ENCODE data around the gene FAM25A.
"Not testable (repeated sequence)": the region's sequence is repeated elsewhere in the genome, so short reads cannot be mapped to it uniquely, and the experiment has no call there.

The FAM25A gene

DNA sequence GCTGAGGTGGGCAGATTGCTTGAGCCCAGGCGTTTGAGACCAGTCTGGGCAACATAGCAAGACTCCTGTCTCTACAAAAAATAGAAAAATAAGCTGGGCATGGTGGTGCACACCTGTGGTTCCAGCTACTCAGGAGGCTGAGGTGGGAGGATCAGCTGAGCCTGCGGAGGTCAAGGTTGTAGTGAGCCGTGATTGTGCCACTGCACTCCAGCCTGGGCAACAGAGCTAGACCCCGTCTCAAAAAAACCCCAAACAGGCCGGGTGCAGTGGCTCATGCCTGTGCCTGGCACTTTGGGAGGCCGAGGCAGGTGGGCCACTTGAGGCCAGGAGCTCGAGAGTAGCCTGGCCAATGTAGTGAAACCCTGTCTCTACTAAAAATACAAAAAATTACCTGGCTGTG, 23.5 kb downstream of the FAM25A start:
- H3K36me3 ChIP-seq (ENCODE audit: insufficient read depth, low read length); H3K27me3 ChIP-seq (ENCODE audit: control insufficient read depth in 1 of 2, insufficient read depth in 2 of 2, low read length in 2 of 2): not testable (repeated sequence)

GRCh38 chr10:87045434-87045938, 25.4 kb downstream of the FAM25A start:
- Histone ChIP-seq H3K27me3 (ENCODE audit: control insufficient read depth in 1 of 2, insufficient read depth in 2 of 2, low read length in 2 of 2) (no peaks in the 10 kb centered on the region), H3K9me3 (ENCODE audit: low read length) (no peaks in the 10 kb centered on the region), H3K27ac (ENCODE audit: low read depth, low read length) (no peak overlapping the region), H3K4me1 (ENCODE audit: insufficient read depth, low read length) (no peaks in the 10 kb centered on the region), H3K36me3 (ENCODE audit: insufficient read depth, low read length) (peaks cover 4% of the 10 kb centered on the region), H3K9ac (ENCODE audit: low read length) (no peak overlapping the region), H3K4me3 (ENCODE audit: low read depth in 1 of 2, low read length in 2 of 2) (no peak overlapping the region)

More for the DNA sequence above, 23.5 kb downstream of the FAM25A start:
- not testable (repeated sequence) for H3K4me1 ChIP-seq (ENCODE audit: insufficient read depth, low read length); H3K27ac ChIP-seq (ENCODE audit: low read depth, low read length); H3K9me3 ChIP-seq (ENCODE audit: low read length); H3K4me3 ChIP-seq (ENCODE audit: low read depth in 1 of 2, low read length in 2 of 2); H3K9ac ChIP-seq (ENCODE audit: low read length)

GRCh38 chr10:87053111-87053510, 33.0 kb downstream of the FAM25A start:
- Histone ChIP-seq H3K9ac (ENCODE audit: low read length) (no peak overlapping the region), H3K27ac (ENCODE audit: low read depth, low read length) (no peak overlapping the region)

DNA sequence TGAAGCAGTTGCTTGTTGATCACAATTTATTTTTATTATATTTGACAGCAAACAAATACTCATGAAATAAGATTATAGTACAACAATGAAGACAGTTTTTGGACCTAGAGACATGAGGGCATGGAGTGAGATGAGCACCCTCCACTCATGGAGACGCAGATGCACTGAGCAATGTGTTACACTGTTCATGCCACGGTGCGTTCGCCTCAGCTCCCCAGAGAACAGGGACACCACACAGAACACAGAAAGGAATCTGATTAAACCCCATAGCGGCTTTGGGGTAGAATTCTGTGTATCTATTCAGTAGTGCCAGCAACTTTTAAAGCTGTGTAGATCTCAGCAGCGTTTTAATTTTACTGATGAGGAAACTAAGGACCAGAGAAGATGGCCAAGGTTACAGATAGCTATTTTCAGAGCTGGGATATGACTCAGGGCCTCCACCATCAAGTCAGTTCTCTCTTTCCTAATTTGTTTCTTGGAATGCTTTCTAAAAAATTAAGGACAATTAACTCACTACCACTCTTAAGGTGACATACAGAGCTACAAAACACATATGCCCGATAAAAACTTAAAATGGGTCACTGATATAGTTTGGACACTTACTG, 33.6 kb downstream of the FAM25A start:
- H3K9ac ChIP-seq (ENCODE audit: low read length), result no peak overlapping the region
- no peaks in the 10 kb centered on the region for H3K27me3 ChIP-seq (ENCODE audit: control insufficient read depth in 1 of 2, insufficient read depth in 2 of 2, low read length in 2 of 2)
- peaks cover 51% of the 10 kb centered on the region for H3K36me3 ChIP-seq (ENCODE audit: insufficient read depth, low read length)
- peaks cover 14% of the 10 kb centered on the region for H3K4me1 ChIP-seq (ENCODE audit: insufficient read depth, low read length)
- H3K27ac ChIP-seq (ENCODE audit: low read depth, low read length), result no peak overlapping the region
- no peak overlapping the region for H3K4me3 ChIP-seq (ENCODE audit: low read depth in 1 of 2, low read length in 2 of 2)
- H3K9me3 ChIP-seq (ENCODE audit: low read length), result no peaks in the 10 kb centered on the region

More at GRCh38 chr10:87053111-87053510, 33.0 kb downstream of the FAM25A start:
- no peak overlapping the region for H3K4me3 ChIP-seq (ENCODE audit: low read depth in 1 of 2, low read length in 2 of 2)
- no peaks in the 10 kb centered on the region for H3K27me3 ChIP-seq (ENCODE audit: control insufficient read depth in 1 of 2, insufficient read depth in 2 of 2, low read length in 2 of 2)
- peaks cover 14% of the 10 kb centered on the region for H3K4me1 ChIP-seq (ENCODE audit: insufficient read depth, low read length)
- no peaks in the 10 kb centered on the region for H3K9me3 ChIP-seq (ENCODE audit: low read length)
- peaks cover 50% of the 10 kb centered on the region for H3K36me3 ChIP-seq (ENCODE audit: insufficient read depth, low read length)

GRCh38 chr10:87054373-87055295, 34.5 kb downstream of the FAM25A start:
- H3K27ac ChIP-seq (ENCODE audit: low read depth, low read length), result no peak overlapping the region
- H3K4me1 ChIP-seq (ENCODE audit: insufficient read depth, low read length), result peaks cover 14% of the 10 kb centered on the region
- H3K4me3 ChIP-seq (ENCODE audit: low read depth in 1 of 2, low read length in 2 of 2), result no peak overlapping the region
- H3K9me3 ChIP-seq (ENCODE audit: low read length), result no peaks in the 10 kb centered on the region
- H3K27me3 ChIP-seq (ENCODE audit: control insufficient read depth in 1 of 2, insufficient read depth in 2 of 2, low read length in 2 of 2), result no peaks in the 10 kb centered on the region
- peaks cover 60% of the 10 kb centered on the region for H3K36me3 ChIP-seq (ENCODE audit: insufficient read depth, low read length)
- no peak overlapping the region for H3K9ac ChIP-seq (ENCODE audit: low read length)

DNA sequence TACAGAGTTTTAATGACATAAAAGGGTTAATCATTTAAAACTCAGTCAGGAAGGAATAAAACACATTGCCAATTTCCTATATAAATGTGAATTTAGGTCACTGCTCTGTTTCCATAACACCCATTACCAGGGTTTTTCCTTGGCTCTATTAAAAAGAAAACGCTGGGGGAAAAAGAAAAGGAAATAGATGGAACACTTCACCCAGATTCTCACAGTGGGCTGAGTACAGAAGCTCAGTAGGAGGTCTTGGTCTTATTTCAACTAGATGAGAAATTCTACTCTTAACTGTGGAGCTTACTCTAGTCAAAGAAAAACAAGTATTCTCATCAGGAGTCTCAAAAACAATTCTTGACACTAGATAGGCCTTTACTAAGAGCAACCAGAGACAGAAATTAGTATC, 38.1 kb downstream of the FAM25A start:
- Histone ChIP-seq H3K27me3 (ENCODE audit: control insufficient read depth in 1 of 2, insufficient read depth in 2 of 2, low read length in 2 of 2) (no peaks in the 10 kb centered on the region), H3K4me1 (ENCODE audit: insufficient read depth, low read length) (peaks cover 9% of the 10 kb centered on the region), H3K27ac (ENCODE audit: low read depth, low read length) (no peak overlapping the region)

DNA sequence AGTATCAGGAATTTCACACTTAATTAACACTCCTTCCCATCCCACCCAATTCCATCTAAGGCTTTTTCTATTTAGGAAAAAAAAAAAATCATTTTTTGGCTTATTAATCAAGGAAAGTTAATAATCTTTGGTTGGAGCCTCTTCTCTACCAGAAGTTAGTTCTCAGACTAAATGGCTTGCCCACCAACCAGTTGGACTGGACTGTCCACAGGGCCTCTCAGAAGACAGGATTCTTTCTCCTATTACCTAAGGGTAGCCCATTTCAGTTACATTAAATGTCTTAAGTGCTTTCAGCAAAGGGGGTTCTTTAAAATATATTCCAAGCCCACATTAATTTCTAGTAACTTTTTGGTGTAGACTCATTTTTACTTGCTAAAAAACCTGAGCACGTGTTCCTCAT, 39.3 kb downstream of the FAM25A start:
- H3K27ac ChIP-seq (ENCODE audit: low read depth, low read length), result no peak overlapping the region
- H3K4me1 ChIP-seq (ENCODE audit: insufficient read depth, low read length), result no peaks in the 10 kb centered on the region
- H3K9me3 ChIP-seq (ENCODE audit: low read length), result no peaks in the 10 kb centered on the region
- H3K9ac ChIP-seq (ENCODE audit: low read length), result no peak overlapping the region
- peaks cover 53% of the 10 kb centered on the region for H3K36me3 ChIP-seq (ENCODE audit: insufficient read depth, low read length)
- H3K4me3 ChIP-seq (ENCODE audit: low read depth in 1 of 2, low read length in 2 of 2), result no peak overlapping the region
- no peaks in the 10 kb centered on the region for H3K27me3 ChIP-seq (ENCODE audit: control insufficient read depth in 1 of 2, insufficient read depth in 2 of 2, low read length in 2 of 2)

More for the DNA sequence above, 38.1 kb downstream of the FAM25A start:
- Histone ChIP-seq H3K9me3 (ENCODE audit: low read length) (no peaks in the 10 kb centered on the region), H3K9ac (ENCODE audit: low read length) (no peak overlapping the region), H3K4me3 (ENCODE audit: low read depth in 1 of 2, low read length in 2 of 2) (no peak overlapping the region), H3K36me3 (ENCODE audit: insufficient read depth, low read length) (peaks cover 58% of the 10 kb centered on the region)

DNA sequence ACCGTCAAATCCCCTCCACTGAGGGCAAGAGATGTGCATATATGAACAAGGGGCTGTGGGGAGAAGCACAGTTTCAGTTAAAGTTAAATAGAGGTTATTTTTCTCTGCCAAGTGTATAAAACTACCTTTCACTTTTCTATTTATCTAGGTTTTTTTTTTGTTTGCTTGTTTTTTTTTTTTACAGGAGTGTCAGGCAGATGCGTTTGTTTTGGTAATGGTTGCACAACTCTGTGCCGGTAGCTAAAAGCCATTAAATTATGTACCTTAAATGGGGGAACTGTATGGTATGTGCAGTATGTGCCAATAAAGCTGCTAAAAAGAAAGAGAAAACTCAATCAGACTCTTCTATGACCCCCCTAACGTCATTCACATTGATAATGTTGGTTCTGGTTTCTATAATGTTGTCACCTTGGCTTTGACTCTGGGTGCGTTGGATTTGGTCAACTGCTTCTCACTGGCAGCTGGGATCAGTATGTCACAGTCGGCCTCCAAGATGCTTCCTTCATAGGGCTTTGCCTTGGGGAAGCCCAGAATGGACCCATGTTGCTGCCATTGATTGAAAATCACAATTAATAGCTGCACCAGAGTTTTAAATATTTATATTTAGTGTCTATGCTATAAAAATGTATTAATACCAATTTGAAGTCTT, 40.3 kb downstream of the FAM25A start:
- Histone ChIP-seq H3K9ac (ENCODE audit: low read length) (no peak overlapping the region), H3K27ac (ENCODE audit: low read depth, low read length) (no peak overlapping the region), H3K4me1 (ENCODE audit: insufficient read depth, low read length) (no peaks in the 10 kb centered on the region), H3K4me3 (ENCODE audit: low read depth in 1 of 2, low read length in 2 of 2) (no peak overlapping the region), H3K27me3 (ENCODE audit: control insufficient read depth in 1 of 2, insufficient read depth in 2 of 2, low read length in 2 of 2) (no peaks in the 10 kb centered on the region), H3K36me3 (ENCODE audit: insufficient read depth, low read length) (peaks cover 49% of the 10 kb centered on the region), H3K9me3 (ENCODE audit: low read length) (no peaks in the 10 kb centered on the region)

- no peak overlapping the region for H3K27ac ChIP-seq (ENCODE audit: low read depth, low read length)
These were observed 44.6 kb downstream of the FAM25A start for GRCh38 chr10:87064651-87065050.

GRCh38 chr10:87066178-87066577, 46.1 kb downstream of the FAM25A start:
- H3K9ac ChIP-seq (ENCODE audit: low read length), result no peak overlapping the region
- H3K4me1 ChIP-seq (ENCODE audit: insufficient read depth, low read length), result no peaks in the 10 kb centered on the region
- H3K36me3 ChIP-seq (ENCODE audit: insufficient read depth, low read length), result peaks cover 41% of the 10 kb centered on the region
- no peak overlapping the region for H3K27ac ChIP-seq (ENCODE audit: low read depth, low read length)
- no peak overlapping the region for H3K4me3 ChIP-seq (ENCODE audit: low read depth in 1 of 2, low read length in 2 of 2)
- no peaks in the 10 kb centered on the region for H3K9me3 ChIP-seq (ENCODE audit: low read length)
- H3K27me3 ChIP-seq (ENCODE audit: control insufficient read depth in 1 of 2, insufficient read depth in 2 of 2, low read length in 2 of 2), result no peaks in the 10 kb centered on the region

More at GRCh38 chr10:87064651-87065050, 44.6 kb downstream of the FAM25A start:
- H3K4me3 ChIP-seq (ENCODE audit: low read depth in 1 of 2, low read length in 2 of 2), result no peak overlapping the region
- peaks cover 56% of the 10 kb centered on the region for H3K36me3 ChIP-seq (ENCODE audit: insufficient read depth, low read length)
- H3K9me3 ChIP-seq (ENCODE audit: low read length), result no peaks in the 10 kb centered on the region
- no peak overlapping the region for H3K9ac ChIP-seq (ENCODE audit: low read length)
- H3K4me1 ChIP-seq (ENCODE audit: insufficient read depth, low read length), result no peaks in the 10 kb centered on the region
- no peaks in the 10 kb centered on the region for H3K27me3 ChIP-seq (ENCODE audit: control insufficient read depth in 1 of 2, insufficient read depth in 2 of 2, low read length in 2 of 2)

GRCh38 chr10:87066865-87067264, 46.8 kb downstream of the FAM25A start:
- no peaks in the 10 kb centered on the region for H3K9me3 ChIP-seq (ENCODE audit: low read length)
- H3K9ac ChIP-seq (ENCODE audit: low read length), result no peak overlapping the region
- no peak overlapping the region for H3K4me3 ChIP-seq (ENCODE audit: low read depth in 1 of 2, low read length in 2 of 2)
- no peaks in the 10 kb centered on the region for H3K27me3 ChIP-seq (ENCODE audit: control insufficient read depth in 1 of 2, insufficient read depth in 2 of 2, low read length in 2 of 2)
- peaks cover 41% of the 10 kb centered on the region for H3K36me3 ChIP-seq (ENCODE audit: insufficient read depth, low read length)
- no peak overlapping the region for H3K27ac ChIP-seq (ENCODE audit: low read depth, low read length)
- H3K4me1 ChIP-seq (ENCODE audit: insufficient read depth, low read length), result no peaks in the 10 kb centered on the region
